GM12875 (cell line): ENCODE measurements around the gene PLXNA3.

Source experiments
- H3K4me3 ChIP-seq: one replicate; pipeline ENCODE4 v1.5.1; 2011; ENCODE audit warnings: low read depth, low read length, control low read depth
- CTCF ChIP-seq: IDR thresholded peaks from 2 replicates; pipeline ENCODE4 v1.5.1; 2011; ENCODE audit warnings: low read depth, mild to moderate bottlenecking, control low read depth, inconsistent platforms, low read length, moderate library complexity, borderline replicate concordance; ENCODE audit not compliant: insufficient read depth

PLXNA3 gene

GRCh38 chrX:154446430-154446829, 11.7 kb upstream of the PLXNA3 start:
- H3K4me3 ChIP-seq: no peak overlapping the region
- TF ChIP-seq CTCF: no peak

- TF ChIP-seq CTCF: no peak
- H3K4me3 ChIP-seq: no peak overlapping the region
These were observed 9.6 kb upstream of the PLXNA3 start for GRCh38 chrX:154448484-154448883.

GRCh38 chrX:154449618-154450017, 8.5 kb upstream of the PLXNA3 start:
- no peak for TF ChIP-seq CTCF
- H3K4me3 ChIP-seq: no peak overlapping the region

GRCh38 chrX:154450312-154450711, 7.8 kb upstream of the PLXNA3 start:
- H3K4me3 ChIP-seq: no peak overlapping the region
- no peak for TF ChIP-seq CTCF

GRCh38 chrX:154452823-154453222, 5.3 kb upstream of the PLXNA3 start:
- no peak overlapping the region for H3K4me3 ChIP-seq
- no peak for TF ChIP-seq CTCF

- H3K4me3 ChIP-seq: peak overlapping the region; percentile 75
- TF ChIP-seq CTCF: no peak
These were observed 478 bp upstream of the PLXNA3 start for GRCh38 chrX:154457491-154458115.

- peak overlapping the region; percentile 75 for H3K4me3 ChIP-seq
- TF ChIP-seq CTCF: no peak
These were observed 1.1 kb downstream of the PLXNA3 start for GRCh38 chrX:154458954-154459778.
